Hematopoietic multipotent progenitor cell treated with erythropoietin and hydrocortisone succinate and interleukin-3 and kit ligand, for 8 days (in vitro differentiated cells): Measurements from ENCODE around the gene SPNS3.

Experiments
- DNase-seq: peaks from one replicate; pipeline ENCODE4 v3.0.0-alpha.2; 2015

SPNS3 gene, protein sequence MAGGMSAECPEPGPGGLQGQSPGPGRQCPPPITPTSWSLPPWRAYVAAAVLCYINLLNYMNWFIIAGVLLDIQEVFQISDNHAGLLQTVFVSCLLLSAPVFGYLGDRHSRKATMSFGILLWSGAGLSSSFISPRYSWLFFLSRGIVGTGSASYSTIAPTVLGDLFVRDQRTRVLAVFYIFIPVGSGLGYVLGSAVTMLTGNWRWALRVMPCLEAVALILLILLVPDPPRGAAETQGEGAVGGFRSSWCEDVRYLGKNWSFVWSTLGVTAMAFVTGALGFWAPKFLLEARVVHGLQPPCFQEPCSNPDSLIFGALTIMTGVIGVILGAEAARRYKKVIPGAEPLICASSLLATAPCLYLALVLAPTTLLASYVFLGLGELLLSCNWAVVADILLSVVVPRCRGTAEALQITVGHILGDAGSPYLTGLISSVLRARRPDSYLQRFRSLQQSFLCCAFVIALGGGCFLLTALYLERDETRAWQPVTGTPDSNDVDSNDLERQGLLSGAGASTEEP

GRCh38 chr17:4433515-4434031 lies at the start of gene SPNS3:
TSS of gene SPNS3 (plus strand) at chr17:4433940. CDS start at chr17:4433968, 28 bp downstream.
- peak; percentile 24 for DNase-seq

- DNase-seq, result no peak
Measured at GRCh38 chr17:4386406-4386805, 47.3 kb upstream of the SPNS3 start.

DNA sequence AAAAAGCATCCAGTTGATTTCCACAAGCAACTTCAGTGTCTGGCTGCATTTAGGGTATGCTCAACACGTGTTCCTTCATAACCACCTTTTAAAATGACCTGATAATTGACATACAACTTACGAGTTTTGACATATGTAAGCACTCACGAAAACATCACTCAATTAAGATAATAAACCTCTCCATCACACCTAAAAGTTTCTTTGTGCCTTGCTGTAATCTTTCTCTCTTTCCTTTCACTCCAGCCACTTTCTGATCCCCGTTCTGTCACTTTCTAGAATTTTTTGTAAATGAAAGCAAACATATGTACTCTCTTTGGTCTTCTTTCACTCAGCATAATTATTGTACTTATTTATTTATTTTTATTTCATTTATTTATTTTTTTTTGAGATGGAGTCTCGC lies 46.6 kb upstream of the SPNS3 start:
- DNase-seq, result no peak

DNA sequence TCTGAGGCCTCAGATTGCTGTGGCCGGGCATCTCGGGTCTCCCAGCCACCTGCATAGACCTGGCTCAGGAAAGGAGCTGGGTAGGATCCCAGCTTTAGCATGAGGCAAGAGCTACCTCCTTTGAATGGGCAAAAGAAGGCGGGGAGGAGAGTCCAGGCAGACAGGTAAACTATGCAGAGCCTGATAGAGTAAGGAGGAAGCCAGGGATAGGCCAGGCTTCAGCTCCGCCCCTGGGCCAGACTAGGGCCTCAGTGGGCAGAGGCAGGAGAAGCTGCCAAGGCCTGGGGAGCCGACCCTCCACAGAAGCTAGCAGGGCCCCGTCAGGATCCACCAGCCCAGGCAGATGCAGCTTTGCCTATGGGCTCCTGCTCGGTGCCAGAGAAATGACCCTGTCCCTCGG lies 44.7 kb upstream of the SPNS3 start:
- DNase-seq, result no peak

- no peak for DNase-seq
Measured at GRCh38 chr17:4393806-4394205, 39.9 kb upstream of the SPNS3 start.

GRCh38 chr17:4394208-4395110 lies 39.3 kb upstream of the SPNS3 start:
- DNase-seq, result no peak

GRCh38 chr17:4395111-4395478 lies 38.6 kb upstream of the SPNS3 start:
- DNase-seq, result no peak

- no peak for DNase-seq
Measured at GRCh38 chr17:4397840-4398239, 35.9 kb upstream of the SPNS3 start.

DNA sequence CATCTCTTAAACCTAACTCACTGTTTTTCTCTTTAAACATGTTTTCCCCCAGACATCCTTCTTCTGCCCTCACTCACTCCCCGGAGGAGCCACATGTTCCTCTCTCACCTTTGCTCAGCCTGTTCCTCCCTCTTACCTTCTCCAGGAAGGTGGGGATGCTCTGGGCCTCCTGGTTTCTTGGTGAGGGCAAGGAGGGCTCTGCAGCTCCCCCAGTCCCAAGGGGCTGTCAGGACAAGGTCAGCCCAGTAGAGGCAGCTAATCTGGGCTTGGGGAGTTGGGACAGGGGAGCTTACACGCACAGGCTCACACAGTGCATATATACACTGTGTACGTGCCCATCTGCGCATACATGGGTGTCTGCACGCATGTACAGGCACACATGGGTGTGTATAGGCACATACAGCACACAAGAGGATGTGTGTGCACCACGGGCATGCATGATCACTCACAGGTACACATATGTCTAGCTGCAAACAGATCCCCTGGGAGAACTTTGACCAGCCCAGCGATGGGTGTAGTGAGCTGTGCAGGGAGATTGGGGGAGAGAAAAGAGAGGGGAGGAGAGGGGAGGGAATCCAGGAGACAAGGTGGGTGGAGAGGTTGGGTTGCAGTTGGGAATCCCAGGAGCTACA lies 28.6 kb upstream of the SPNS3 start:
- DNase-seq, result no peak

DNA sequence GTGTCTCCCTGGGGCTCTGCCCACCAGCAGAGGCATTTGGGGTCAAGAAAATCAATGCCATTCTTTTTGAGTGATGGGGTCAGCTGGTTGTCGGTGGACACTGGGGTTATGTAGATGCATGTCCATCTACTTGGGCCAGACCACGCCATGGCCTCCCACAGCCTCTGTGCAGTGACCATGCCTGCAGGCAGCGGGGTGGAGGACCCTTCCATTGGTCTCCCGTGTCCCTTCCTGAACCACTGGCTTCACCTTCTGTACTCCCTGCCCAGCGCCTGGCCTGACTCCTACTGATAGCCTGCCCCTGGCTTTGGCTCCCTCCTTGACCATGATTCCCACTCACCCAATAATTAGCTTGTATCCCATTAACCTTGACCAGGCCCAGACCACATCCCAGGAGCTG lies 28.0 kb upstream of the SPNS3 start:
- DNase-seq, result no peak

GRCh38 chr17:4406386-4406785 lies 27.4 kb upstream of the SPNS3 start:
- DNase-seq, result no peak

GRCh38 chr17:4407216-4407615 lies 26.5 kb upstream of the SPNS3 start:
- DNase-seq, result no peak

DNA sequence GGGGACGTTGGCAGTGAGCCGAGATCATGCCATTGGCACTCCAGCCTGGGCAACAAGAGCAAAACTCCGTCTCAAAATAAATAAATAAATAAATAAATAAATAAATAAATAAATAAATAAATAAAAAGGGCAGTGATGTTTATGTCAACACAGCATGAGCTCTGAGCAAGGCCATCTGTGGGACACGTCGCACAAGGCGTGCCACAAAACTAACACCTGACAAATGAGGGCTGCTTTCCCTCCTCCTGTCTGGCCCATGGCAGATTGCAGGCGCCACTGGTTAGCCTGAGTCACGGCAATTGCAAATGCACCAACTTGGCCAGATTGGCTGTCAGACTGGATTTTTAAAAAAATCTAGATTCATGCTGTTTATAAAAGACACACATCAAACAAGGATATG lies 25.9 kb upstream of the SPNS3 start:
- DNase-seq, result no peak

DNA sequence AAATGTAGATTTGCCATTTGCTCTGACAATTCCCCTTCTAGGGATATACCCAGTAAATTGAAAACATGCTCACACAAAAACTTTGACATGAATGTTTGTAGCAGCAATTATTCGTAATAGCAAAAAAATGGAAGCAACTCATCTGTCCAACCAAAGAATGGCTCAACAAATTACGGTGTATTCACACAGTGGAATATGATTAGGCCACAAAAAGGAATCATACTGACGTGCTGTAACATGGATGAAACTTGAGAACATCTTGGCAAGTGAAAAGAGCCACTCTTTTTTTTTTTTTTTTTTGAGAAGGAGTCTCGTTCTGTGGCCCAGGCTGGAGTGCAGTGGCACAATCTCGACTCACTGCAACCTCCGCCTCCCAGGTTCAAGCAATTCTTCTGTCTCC lies 24.1 kb upstream of the SPNS3 start:
- no peak for DNase-seq

DNA sequence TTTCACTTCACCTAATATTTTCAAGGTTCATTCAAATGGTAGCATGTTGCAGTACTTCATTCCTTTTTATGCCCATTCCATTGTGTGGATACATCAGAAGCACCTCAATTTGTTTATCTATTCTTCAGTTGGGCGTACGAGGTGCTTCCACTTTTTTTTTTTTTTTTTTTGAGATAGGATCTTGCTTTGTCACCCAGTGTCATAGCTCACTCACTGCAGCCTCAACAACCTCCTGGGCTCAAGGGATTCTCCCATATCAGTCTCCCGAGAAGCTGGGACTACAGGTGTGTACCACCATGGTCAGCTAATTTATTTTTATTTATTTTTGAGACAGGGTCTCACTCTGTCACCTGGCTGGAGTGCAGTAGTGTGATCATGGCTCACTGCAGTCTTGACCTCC lies 22.5 kb upstream of the SPNS3 start:
- peak; percentile 22 for DNase-seq

GRCh38 chr17:4412933-4413831 lies 20.6 kb upstream of the SPNS3 start:
- DNase-seq, result peak; percentile 86

GRCh38 chr17:4417129-4417667 lies 16.5 kb upstream of the SPNS3 start:
- no peak for DNase-seq

DNA sequence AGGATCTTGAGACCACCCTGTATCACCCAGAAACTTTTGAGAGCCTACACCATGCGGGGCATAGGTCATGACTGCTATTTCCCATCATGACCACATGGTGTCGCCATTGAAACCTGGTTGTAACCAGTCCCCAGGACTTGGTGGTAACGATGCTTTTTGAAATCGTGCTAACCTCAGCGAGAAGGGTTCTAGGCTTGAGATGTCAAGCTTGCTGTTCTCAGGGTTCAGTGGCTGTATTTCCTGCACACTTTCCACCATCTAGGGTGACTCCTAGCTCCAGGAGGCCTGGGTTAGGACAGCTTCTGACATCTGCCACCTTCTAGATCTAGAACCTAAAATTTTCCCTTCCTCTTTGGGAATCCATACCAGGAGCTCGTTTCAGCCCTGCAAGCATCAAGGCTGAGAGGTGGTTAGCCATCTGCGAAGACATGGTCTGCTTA lies 13.0 kb upstream of the SPNS3 start:
- peak; percentile 80 for DNase-seq

GRCh38 chr17:4422864-4423263 lies 10.9 kb upstream of the SPNS3 start:
- no peak for DNase-seq

- no peak for DNase-seq
Measured at GRCh38 chr17:4425398-4425797, 8.3 kb upstream of the SPNS3 start.

GRCh38 chr17:4426499-4427208 lies 7.1 kb upstream of the SPNS3 start:
- DNase-seq, result no peak
